K562 (cell line): ENCODE results near the gene CRB2. TPM values are rescaled to one million over a fixed set of nuclear protein-coding genes. Genes with fewer than 3 reads are reported as not detected.

Experiments
- CBX3 ChIP-seq, 2 experiments: IDR thresholded peaks; 1 replicate in 1 of 2; 2 replicates in 1 of 2; pipeline ENCODE4 v1.6.1; 2012; ENCODE audit warnings: inconsistent platforms in 2 of 2, low read length in 2 of 2, borderline replicate concordance in 1 of 2, control low read depth in 1 of 2
- CEBPG ChIP-seq, 3 experiments: fragments of 200-800 bp in 1 of 3; sonication (Bioruptor generic) in 1 of 3; sonication (generic) in 1 of 3; formaldehyde crosslinking in 1 of 3; IDR thresholded peaks in 2 of 3; conservative IDR thresholded peaks in 1 of 3; 2 replicates each; pipeline versions ENCODE4 v1.6.1 to v1.8.0; 2016 to 2022; ENCODE audit warnings: missing compliant biosample characterization in 2 of 3, missing genetic modification characterization in 2 of 3, mild to moderate bottlenecking in 1 of 3, missing genetic modification reagents in 1 of 3
- CHD2 ChIP-seq: IDR thresholded peaks from 2 replicates; pipeline ENCODE4 v1.6.1; 2011; ENCODE audit warnings: low read depth, low read length
- HOMEZ ChIP-seq: fragments of 250-450 bp; sonication (Bioruptor Pico); IDR thresholded peaks from 2 replicates; pipeline ENCODE4 v1.4.0; 2020; ENCODE audit warnings: mild to moderate bottlenecking, moderate library complexity
- MAFF ChIP-seq: IDR thresholded peaks from 2 replicates; pipeline ENCODE4 v1.6.1; 2012; ENCODE audit warnings: low read length, improper control_type of control experiment
- NFE2L1 ChIP-seq: fragments of 450-650 bp; IDR thresholded peaks from 2 replicates; pipeline ENCODE4 v1.6.1; 2016; ENCODE audit warnings: missing genetic modification characterization, low read depth, mild to moderate bottlenecking, missing compliant biosample characterization, moderate library complexity, borderline replicate concordance
- NR2C2 ChIP-seq, 2 experiments: fragments of 200-800 bp in 1 of 2; sonication (Bioruptor generic) in 1 of 2; sonication (generic) in 1 of 2; formaldehyde crosslinking in 1 of 2; IDR thresholded peaks; 2 replicates each; pipeline versions ENCODE4 v1.6.1 to v1.8.0; 2016 to 2022; ENCODE audit warnings: mild to moderate bottlenecking in 1 of 2, missing compliant biosample characterization in 1 of 2, missing genetic modification characterization in 1 of 2, missing genetic modification reagents in 1 of 2
- RBM25 ChIP-seq: fragments of 200-400 bp; formaldehyde crosslinking; IDR thresholded peaks from 2 replicates; pipeline ENCODE4 v1.6.1; 2018; ENCODE audit warnings: low read length, low read depth, moderate library complexity; ENCODE audit not compliant: severe bottlenecking
- REST ChIP-seq, 2 experiments: fragments of 450-650 bp; formaldehyde crosslinking in 1 of 2; IDR thresholded peaks; 2 replicates each; pipeline versions ENCODE4 v1.4.0 to v1.6.1; 2014 to 2020; ENCODE audit warnings: mild to moderate bottlenecking in 2 of 2, borderline replicate concordance in 1 of 2, low read depth in 1 of 2
- SRSF9 ChIP-seq: fragments of 200-400 bp; formaldehyde crosslinking; IDR thresholded peaks from 2 replicates; pipeline ENCODE4 v1.6.1; 2017; ENCODE audit warnings: low read depth, low read length, borderline replicate concordance
- ZC3H8 ChIP-seq: fragments of 450-650 bp; IDR thresholded peaks from 2 replicates; pipeline ENCODE4 v1.6.1; 2017
- ZKSCAN8 ChIP-seq: fragments of 200-800 bp; sonication (Bioruptor generic); IDR thresholded peaks from 2 replicates; pipeline ENCODE4 v1.6.1; 2016; ENCODE audit warnings: missing genetic modification characterization, missing compliant biosample characterization
- polyA plus RNA-seq, 8 experiments: library from polyadenylated mRNA; depleted of rRNA in 4 of 8; stranded (reverse) in 5 of 8; unstranded in 3 of 8; fragments of >200 nt; fragmentation: Nextera tagmentation in 2 of 8; fragmentation: Illumina TruSeq in 1 of 8; extraction: Ambion mirVana in 2 of 8; extraction: Trizol in 1 of 8; gene quantifications; 2 replicates each; pipeline versions ENCODE4 v1.2.1 to v1.2.3, GENCODE V29; 2011 to 2014; ENCODE audit warnings: inconsistent platforms in 1 of 8, missing spikeins in 1 of 8
- total RNA-seq, 7 experiments: library from RNA; depleted of rRNA in 6 of 7; stranded (reverse); fragments of >200 nt in 6 of 7; fragmentation: Illumina TruSeq in 2 of 7; extraction: Trizol in 2 of 7; gene quantifications; 2 replicates each; pipeline versions ENCODE4 v1.2.1 to v1.2.3, GENCODE V29; 2011 to 2021; ENCODE audit warnings: low replicate concordance in 1 of 7
- TF ChIP-seq, protein P1 (sequence below): IDR thresholded peaks from 3 replicates; pipeline ENCODE4 v1.6.1; 2011; ENCODE audit warnings: borderline replicate concordance, mild to moderate bottlenecking, moderate library complexity; ENCODE audit not compliant: insufficient read length; ENCODE audit errors: extremely low read depth

Gene CRB2
- total and polyA plus RNA-seq, 9 of the 15 experiments (the other 6 are each of a cell fraction or from before 2014, with no cell fraction given): 0.13 to 1.2 (median 0.25) TPM; not detected in 2

- TF ChIP-seq, protein P1, sequence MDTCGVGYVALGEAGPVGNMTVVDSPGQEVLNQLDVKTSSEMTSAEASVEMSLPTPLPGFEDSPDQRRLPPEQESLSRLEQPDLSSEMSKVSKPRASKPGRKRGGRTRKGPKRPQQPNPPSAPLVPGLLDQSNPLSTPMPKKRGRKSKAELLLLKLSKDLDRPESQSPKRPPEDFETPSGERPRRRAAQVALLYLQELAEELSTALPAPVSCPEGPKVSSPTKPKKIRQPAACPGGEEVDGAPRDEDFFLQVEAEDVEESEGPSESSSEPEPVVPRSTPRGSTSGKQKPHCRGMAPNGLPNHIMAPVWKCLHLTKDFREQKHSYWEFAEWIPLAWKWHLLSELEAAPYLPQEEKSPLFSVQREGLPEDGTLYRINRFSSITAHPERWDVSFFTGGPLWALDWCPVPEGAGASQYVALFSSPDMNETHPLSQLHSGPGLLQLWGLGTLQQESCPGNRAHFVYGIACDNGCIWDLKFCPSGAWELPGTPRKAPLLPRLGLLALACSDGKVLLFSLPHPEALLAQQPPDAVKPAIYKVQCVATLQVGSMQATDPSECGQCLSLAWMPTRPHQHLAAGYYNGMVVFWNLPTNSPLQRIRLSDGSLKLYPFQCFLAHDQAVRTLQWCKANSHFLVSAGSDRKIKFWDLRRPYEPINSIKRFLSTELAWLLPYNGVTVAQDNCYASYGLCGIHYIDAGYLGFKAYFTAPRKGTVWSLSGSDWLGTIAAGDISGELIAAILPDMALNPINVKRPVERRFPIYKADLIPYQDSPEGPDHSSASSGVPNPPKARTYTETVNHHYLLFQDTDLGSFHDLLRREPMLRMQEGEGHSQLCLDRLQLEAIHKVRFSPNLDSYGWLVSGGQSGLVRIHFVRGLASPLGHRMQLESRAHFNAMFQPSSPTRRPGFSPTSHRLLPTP: no peak
- TF ChIP-seq ZC3H8: no peak
- TF ChIP-seq SRSF9: no peak
- no peak for TF ChIP-seq MAFF
- no peak for TF ChIP-seq HOMEZ (CRISPR knock-in tag)
- no peak for TF ChIP-seq CEBPG (CRISPR knock-in tag; IDR thresholded peaks at IDR 0.05)
- TF ChIP-seq CEBPG (tag; conservative IDR thresholded peaks at IDR 0.05 in 1 of 2, IDR thresholded peaks at IDR 0.05 in 1 of 2): no peak
- TF ChIP-seq CHD2: no peak
- peak; percentile 20; the same call in 1 of the 2 replicates for TF ChIP-seq REST (IDR thresholded peaks at IDR 0.05; ENCODE audit: borderline replicate concordance)
- no peak for TF ChIP-seq REST (CRISPR knock-in tag; IDR thresholded peaks at IDR 0.05; ENCODE audit: low read depth)
- peak in 1 of 2 experiments; percentile 61; a peak in 1 of 3 replicates for TF ChIP-seq CBX3 (IDR thresholded peaks at IDR 0.05; ENCODE audit: borderline replicate concordance in 1 of 2, low read length in 2 of 2)
- no peak for TF ChIP-seq ZKSCAN8
- TF ChIP-seq RBM25: peak; percentile 32
- no peak for TF ChIP-seq NFE2L1
- no peak for TF ChIP-seq NR2C2 (CRISPR knock-in tag; IDR thresholded peaks at IDR 0.05)
- no peak for TF ChIP-seq NR2C2 (tag; IDR thresholded peaks at IDR 0.05)
These were observed 34.3 kb upstream of the CRB2 start (continued) for GRCh38 chr9:123321616-123322272.
